Panc1 (cell line): Measurements from ENCODE around the gene APOOL. TPM values are rescaled to one million over a fixed set of nuclear protein-coding genes. Genes with fewer than 3 reads are reported as not detected.

Experiments
- ATAC-seq: fragments of 200-7000 bp; cut with Tn5 transposase; 2 replicates; pipeline ENCODE4 v1.9.1; 2020; ENCODE audit warnings: mild to moderate bottlenecking, moderate library complexity
- BruUV-seq: library from RNA; stranded (reverse); fragments of 400-500 nt; replicated peaks from 2 replicates; lab custom pipeline; 2021; lab: Mats Ljungman, UMichigan
- CTCF ChIA-PET: fragments of 300-600 bp; sonication (Branson Sonifier 250); formaldehyde crosslinking; loops from one replicate; lab custom pipeline; 2022; ENCODE audit warnings: antibody characterized with exemption; lab: Charles Lee
- POLR2A ChIA-PET: fragments of 300-600 bp; sonication (Branson Sonifier 250); formaldehyde crosslinking; loops from one replicate; lab custom pipeline; 2022; ENCODE audit warnings: antibody characterized with exemption; lab: Charles Lee
- DNase-seq: peaks from one replicate; pipeline ENCODE4 v3.0.0-alpha.2; 2010; ENCODE audit warnings: low read depth, low spot score
- H3K27ac ChIP-seq: 2 replicates; pipeline ENCODE4 v1.5.1; 2011; ENCODE audit warnings: mild to moderate bottlenecking, low read length, inconsistent platforms
- H3K27me3 ChIP-seq: fragments of 200-500 bp; sonication (Bioruptor generic); 2 replicates; pipeline ENCODE4 v1.6.0; 2014; ENCODE audit warnings: low read length, inconsistent platforms; ENCODE audit not compliant: control insufficient read depth, insufficient read depth
- H3K36me3 ChIP-seq: fragments of 200-500 bp; sonication (Bioruptor generic); 2 replicates; pipeline ENCODE4 v1.5.1; 2014; ENCODE audit warnings: inconsistent platforms, mild to moderate bottlenecking, low read length, moderate library complexity; ENCODE audit not compliant: control insufficient read depth, insufficient read depth
- H3K4me1 ChIP-seq: 2 replicates; pipeline ENCODE4 v1.5.1; 2011; ENCODE audit warnings: inconsistent platforms, mild to moderate bottlenecking, low read length, moderate library complexity; ENCODE audit not compliant: control insufficient read depth, insufficient read depth
- H3K4me3 ChIP-seq, 2 experiments: 2 replicates each; pipeline ENCODE4 v1.5.1; 2011 to 2012; ENCODE audit warnings: low read depth in 2 of 2, low read length in 2 of 2, mild to moderate bottlenecking in 2 of 2, inconsistent platforms in 1 of 2, moderate library complexity in 1 of 2
- H3K9me3 ChIP-seq: fragments of 200-500 bp; sonication (Bioruptor generic); 2 replicates; pipeline ENCODE4 v1.5.1; 2014; ENCODE audit warnings: low read depth, mild to moderate bottlenecking, inconsistent platforms, low read length, moderate library complexity; ENCODE audit not compliant: control insufficient read depth, insufficient read depth
- CTCF ChIP-seq: fragments of 450-650 bp; IDR thresholded peaks from 2 replicates; pipeline ENCODE4 v1.5.1; 2017; ENCODE audit warnings: mild to moderate bottlenecking
- POLR2AphosphoS5 ChIP-seq: IDR thresholded peaks from 2 replicates; pipeline ENCODE4 v1.6.1; 2012; ENCODE audit warnings: mild to moderate bottlenecking, low read depth, low read length, moderate library complexity
- SIN3A ChIP-seq: IDR thresholded peaks from 2 replicates; pipeline ENCODE4 v1.6.1; 2012; ENCODE audit warnings: low read depth, mild to moderate bottlenecking, low read length, moderate library complexity, borderline replicate concordance; ENCODE audit not compliant: insufficient read depth
- TCF7L2 ChIP-seq: IDR thresholded peaks from 2 replicates; pipeline ENCODE4 v1.6.1; 2011; ENCODE audit warnings: mild to moderate bottlenecking, low read depth, low read length, inconsistent platforms
- in situ Hi-C: cut with HindIII; loops from 2 replicates; pipeline ENCODE4 v1.10.0; 2016; ENCODE audit warnings: low sequenced_read_pairs, low pct_unique_long_range_greater_than_20kb
- intact Hi-C: fragments of 100-400 bp; cut with micrococcal nuclease; formaldehyde crosslinking; loops from one replicate; pipeline ENCODE4 v1.10.0; 2022; ENCODE audit not compliant: unreplicated experiment
- total RNA-seq: library from RNA; stranded (reverse); gene quantifications from one replicate; pipeline ENCODE4 v1.2.1, GENCODE V29; 2021; ENCODE audit not compliant: unreplicated experiment
- TF ChIP-seq, protein P1 (sequence below), 2 experiments: IDR thresholded peaks; 2 replicates each; pipeline ENCODE4 v1.6.1; 2011 to 2012; ENCODE audit warnings: low read depth in 2 of 2, control low read depth in 1 of 2, low read length in 1 of 2, mild to moderate bottlenecking in 1 of 2, moderate library complexity in 1 of 2; ENCODE audit not compliant: insufficient read depth in 1 of 2

APOOL gene
- total RNA-seq, 1 experiment from 2014 or later = 28.1 TPM

DNA sequence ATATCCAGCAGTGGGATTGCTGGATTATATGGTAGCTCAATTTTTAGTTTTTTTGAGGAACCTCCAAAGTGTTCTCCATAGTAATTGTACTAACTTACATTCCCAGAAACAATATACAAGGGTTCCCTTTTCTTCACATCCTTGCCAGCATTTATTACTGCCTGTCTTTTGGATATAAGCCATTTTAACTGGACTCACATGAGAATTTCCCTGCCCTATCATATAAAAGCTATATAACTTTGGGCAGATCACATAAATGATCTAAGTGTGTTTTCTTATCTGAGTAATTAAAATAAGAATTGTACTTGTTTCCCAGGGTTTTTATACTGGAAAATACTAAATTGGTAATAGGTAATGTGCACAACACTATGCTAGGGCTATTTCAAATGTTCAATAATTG lies 25.4 kb downstream of the APOOL start:
- no peak overlapping the region for H3K27ac ChIP-seq
- CTCF ChIA-PET = no interaction called here
- in situ Hi-C loops (no loop called here), intact Hi-C loops (no loop called here)
- no peaks in the 10 kb centered on the region for H3K27me3 ChIP-seq
- DNase-seq (no peak), ATAC-seq (no peak)
- TF ChIP-seq CTCF = no peak
- TF ChIP-seq SIN3A = no peak
- TF ChIP-seq POLR2AphosphoS5 = no peak
- TF ChIP-seq, protein P1, sequence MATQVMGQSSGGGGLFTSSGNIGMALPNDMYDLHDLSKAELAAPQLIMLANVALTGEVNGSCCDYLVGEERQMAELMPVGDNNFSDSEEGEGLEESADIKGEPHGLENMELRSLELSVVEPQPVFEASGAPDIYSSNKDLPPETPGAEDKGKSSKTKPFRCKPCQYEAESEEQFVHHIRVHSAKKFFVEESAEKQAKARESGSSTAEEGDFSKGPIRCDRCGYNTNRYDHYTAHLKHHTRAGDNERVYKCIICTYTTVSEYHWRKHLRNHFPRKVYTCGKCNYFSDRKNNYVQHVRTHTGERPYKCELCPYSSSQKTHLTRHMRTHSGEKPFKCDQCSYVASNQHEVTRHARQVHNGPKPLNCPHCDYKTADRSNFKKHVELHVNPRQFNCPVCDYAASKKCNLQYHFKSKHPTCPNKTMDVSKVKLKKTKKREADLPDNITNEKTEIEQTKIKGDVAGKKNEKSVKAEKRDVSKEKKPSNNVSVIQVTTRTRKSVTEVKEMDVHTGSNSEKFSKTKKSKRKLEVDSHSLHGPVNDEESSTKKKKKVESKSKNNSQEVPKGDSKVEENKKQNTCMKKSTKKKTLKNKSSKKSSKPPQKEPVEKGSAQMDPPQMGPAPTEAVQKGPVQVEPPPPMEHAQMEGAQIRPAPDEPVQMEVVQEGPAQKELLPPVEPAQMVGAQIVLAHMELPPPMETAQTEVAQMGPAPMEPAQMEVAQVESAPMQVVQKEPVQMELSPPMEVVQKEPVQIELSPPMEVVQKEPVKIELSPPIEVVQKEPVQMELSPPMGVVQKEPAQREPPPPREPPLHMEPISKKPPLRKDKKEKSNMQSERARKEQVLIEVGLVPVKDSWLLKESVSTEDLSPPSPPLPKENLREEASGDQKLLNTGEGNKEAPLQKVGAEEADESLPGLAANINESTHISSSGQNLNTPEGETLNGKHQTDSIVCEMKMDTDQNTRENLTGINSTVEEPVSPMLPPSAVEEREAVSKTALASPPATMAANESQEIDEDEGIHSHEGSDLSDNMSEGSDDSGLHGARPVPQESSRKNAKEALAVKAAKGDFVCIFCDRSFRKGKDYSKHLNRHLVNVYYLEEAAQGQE (IDR thresholded peaks at IDR 0.05; ENCODE audit: insufficient read depth in 1 of 2, low read depth in 2 of 2, low read length in 1 of 2) = no peak
- no peak for TF ChIP-seq TCF7L2
- no peak overlapping the region for H3K4me3 ChIP-seq
- H3K4me1 ChIP-seq = no peaks in the 10 kb centered on the region
- POLR2A ChIA-PET = no interaction called here
- no TSS peak for BruUV-seq
- H3K36me3 ChIP-seq = no peaks in the 10 kb centered on the region
- H3K9me3 ChIP-seq = no peaks in the 10 kb centered on the region

DNA sequence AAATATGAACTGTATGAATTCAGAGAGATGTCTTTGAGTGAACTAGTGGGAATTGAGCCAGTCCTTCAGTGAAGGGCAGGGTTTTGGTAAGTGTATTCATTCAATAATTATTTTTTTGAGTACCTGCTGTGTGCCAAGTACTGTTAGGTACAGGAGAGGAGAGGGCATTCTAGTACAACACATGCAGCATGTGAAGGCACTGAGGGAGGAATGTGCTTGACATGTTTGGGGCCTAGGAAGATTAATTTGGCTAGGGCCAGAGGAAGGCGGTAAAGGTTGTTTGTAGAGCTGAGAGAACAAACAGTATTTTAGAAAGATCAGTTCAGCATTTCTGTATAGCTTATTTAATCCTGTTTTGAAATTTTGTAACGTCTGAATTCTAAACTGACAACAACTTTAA lies 27.8 kb downstream of the APOOL start:
- no peaks in the 10 kb centered on the region for H3K4me1 ChIP-seq
- H3K27ac ChIP-seq = no peak overlapping the region
- POLR2A ChIA-PET = no interaction called here
- ATAC-seq (no peak), DNase-seq (no peak)
- no TSS peak for BruUV-seq
- no peak overlapping the region for H3K4me3 ChIP-seq
- CTCF ChIA-PET = no interaction called here
- intact Hi-C loops = no loop called here
- TF ChIP-seq TCF7L2 (no peak), CTCF (no peak), SIN3A (no peak), POLR2AphosphoS5 (no peak)
- TF ChIP-seq, protein P1 (IDR thresholded peaks at IDR 0.05; ENCODE audit: insufficient read depth in 1 of 2, low read depth in 2 of 2, low read length in 1 of 2) = no peak
- H3K36me3 ChIP-seq = no peaks in the 10 kb centered on the region
- in situ Hi-C loops = no loop called here
- H3K27me3 ChIP-seq = no peaks in the 10 kb centered on the region
- H3K9me3 ChIP-seq = no peaks in the 10 kb centered on the region
